Kidney (tissue), 14 donors: Measurements from ENCODE around the gene STX17. TPM values are rescaled to one million over a fixed set of nuclear protein-coding genes. Genes with fewer than 3 reads are reported as not detected.
A peak's percentile ranks its signal among the peaks of the same experiment; 100 is the strongest.

Experiments
- DNase-seq, 5 donors: peaks; one replicate each; pipeline ENCODE4 v3.0.0-alpha.2; 2013 to 2020
- FAIRE-seq: peaks from 2 replicates; lab custom pipeline; 2012; peaks lifted over from hg19 to GRCh38; lab: Jason Lieb, UNC
- H3K27ac ChIP-seq, 2 donors: one replicate each; pipeline ENCODE4 v1.7.0; 2013; ENCODE audit warnings: low read depth in 2 of 2, low read length in 2 of 2, inconsistent platforms in 1 of 2
- H3K27me3 ChIP-seq: one replicate; pipeline ENCODE4 v1.7.1; 2013; ENCODE audit warnings: low read length, inconsistent platforms; ENCODE audit not compliant: control insufficient read depth, insufficient read depth
- H3K36me3 ChIP-seq, 3 donors: one replicate each; pipeline versions ENCODE4 v1.7.0 to v1.7.1; 2013; ENCODE audit warnings: low read length in 3 of 3, control low read depth in 1 of 3, inconsistent platforms in 1 of 3; ENCODE audit not compliant: insufficient read depth in 3 of 3, control insufficient read depth in 2 of 3
- H3K4me1 ChIP-seq, 3 donors: one replicate each; pipeline versions ENCODE4 v1.7.0 to v1.7.1; 2013; ENCODE audit warnings: low read length in 3 of 3, inconsistent platforms in 1 of 3, low read depth in 1 of 3; ENCODE audit not compliant: control insufficient read depth in 2 of 3, insufficient read depth in 2 of 3
- H3K4me3 ChIP-seq, 3 donors: one replicate each; pipeline versions ENCODE4 v1.7.0 to v1.8.1; 2013; ENCODE audit warnings: low read length in 3 of 3, control low read depth in 1 of 3, inconsistent platforms in 1 of 3
- H3K9ac ChIP-seq, 3 donors: one replicate each; pipeline versions ENCODE4 v1.7.0 to v1.7.1; 2013; ENCODE audit warnings: low read length in 3 of 3, control low read depth in 1 of 3, inconsistent platforms in 1 of 3
- H3K9me3 ChIP-seq, 3 donors: one replicate each; pipeline versions ENCODE4 v1.7.0 to v1.7.1; 2013; ENCODE audit warnings: low read length in 3 of 3, control low read depth in 1 of 3, inconsistent platforms in 1 of 3; ENCODE audit not compliant: control insufficient read depth in 2 of 3, insufficient read depth in 1 of 3
- intact Hi-C: fragments of 100-400 bp; cut with DNase I; formaldehyde crosslinking; loops from one replicate; pipeline ENCODE4 v1.11.1; 2022
- polyA plus RNA-seq: library from polyadenylated mRNA; stranded (reverse); fragments of 350-450 nt; fragmentation: Illumina TruSeq; extraction: RNeasy Lipid Tissue Mini Kit (QIAGEN cat#74804); gene quantifications from one replicate; pipeline ENCODE4 v1.2.3, GENCODE V29; 2014; ENCODE audit warnings: low read depth, low replicate concordance; ENCODE audit not compliant: insufficient read depth
- total RNA-seq: library from RNA; stranded (reverse); fragmentation: NEBNext Ultra II Directional; extraction: Animal tissue kit (Norgen Biotek cat#: 25700); gene quantifications from one replicate; pipeline ENCODE4 v1.2.1, GENCODE V29; 2021
- TF ChIP-seq, protein P1 (sequence below): IDR thresholded peaks from 3 replicates; pipeline ENCODE4 v1.5.1; 2012; ENCODE audit warnings: mild to moderate bottlenecking, moderate library complexity, borderline replicate concordance; ENCODE audit not compliant: insufficient read depth; ENCODE audit errors: extremely low read depth
- donor health status: control.
- donor health status: control.
- donor health status: control.
- donor health status: control.
- donor health status: control.
- donor health status: DM: yes; HTN: yes; CAD: no.
- donor health status: Normal renal cell carcinoma (clear cell type).

Gene STX17
- total and polyA plus RNA-seq, 2 donors from 2014 or later: 5.2 to 39.7 TPM

DNA sequence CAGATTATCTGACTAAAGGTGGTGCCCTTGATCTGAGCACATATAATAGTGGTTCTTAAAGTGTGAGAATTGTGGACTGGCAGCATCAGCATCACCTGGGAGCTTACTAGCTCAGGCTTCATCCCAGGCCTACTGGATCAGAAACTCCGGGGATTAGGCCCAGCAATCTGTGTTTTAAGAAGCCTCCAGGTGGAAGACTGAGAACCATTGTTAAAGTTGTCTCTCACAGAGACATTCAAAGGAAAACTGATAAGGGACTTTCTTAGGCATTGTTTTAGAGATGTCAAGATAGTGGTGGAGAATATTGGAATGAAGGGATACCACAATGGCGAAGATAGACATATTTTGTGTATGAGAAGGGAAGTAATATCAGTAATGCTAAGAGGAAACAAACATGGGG, 59.5 kb downstream of the STX17 start:
- Histone ChIP-seq H3K4me3 (no peak overlapping the region), H3K27me3 (no peaks in the 10 kb centered on the region), H3K27ac (no peak overlapping the region), H3K9ac (no peak overlapping the region), H3K36me3 (peaks cover 0 to 5% (median 0%) of the 10 kb centered on the region in 3 donors), H3K4me1 (peaks cover 0 to 3% (median 0%) of the 10 kb centered on the region in 3 donors), H3K9me3 (no peaks in the 10 kb centered on the region)
- TF ChIP-seq, protein P1, sequence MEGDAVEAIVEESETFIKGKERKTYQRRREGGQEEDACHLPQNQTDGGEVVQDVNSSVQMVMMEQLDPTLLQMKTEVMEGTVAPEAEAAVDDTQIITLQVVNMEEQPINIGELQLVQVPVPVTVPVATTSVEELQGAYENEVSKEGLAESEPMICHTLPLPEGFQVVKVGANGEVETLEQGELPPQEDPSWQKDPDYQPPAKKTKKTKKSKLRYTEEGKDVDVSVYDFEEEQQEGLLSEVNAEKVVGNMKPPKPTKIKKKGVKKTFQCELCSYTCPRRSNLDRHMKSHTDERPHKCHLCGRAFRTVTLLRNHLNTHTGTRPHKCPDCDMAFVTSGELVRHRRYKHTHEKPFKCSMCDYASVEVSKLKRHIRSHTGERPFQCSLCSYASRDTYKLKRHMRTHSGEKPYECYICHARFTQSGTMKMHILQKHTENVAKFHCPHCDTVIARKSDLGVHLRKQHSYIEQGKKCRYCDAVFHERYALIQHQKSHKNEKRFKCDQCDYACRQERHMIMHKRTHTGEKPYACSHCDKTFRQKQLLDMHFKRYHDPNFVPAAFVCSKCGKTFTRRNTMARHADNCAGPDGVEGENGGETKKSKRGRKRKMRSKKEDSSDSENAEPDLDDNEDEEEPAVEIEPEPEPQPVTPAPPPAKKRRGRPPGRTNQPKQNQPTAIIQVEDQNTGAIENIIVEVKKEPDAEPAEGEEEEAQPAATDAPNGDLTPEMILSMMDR: no peak
- no peak for DNase-seq
- no peak for FAIRE-seq
- intact Hi-C loops: no loop called here

DNA sequence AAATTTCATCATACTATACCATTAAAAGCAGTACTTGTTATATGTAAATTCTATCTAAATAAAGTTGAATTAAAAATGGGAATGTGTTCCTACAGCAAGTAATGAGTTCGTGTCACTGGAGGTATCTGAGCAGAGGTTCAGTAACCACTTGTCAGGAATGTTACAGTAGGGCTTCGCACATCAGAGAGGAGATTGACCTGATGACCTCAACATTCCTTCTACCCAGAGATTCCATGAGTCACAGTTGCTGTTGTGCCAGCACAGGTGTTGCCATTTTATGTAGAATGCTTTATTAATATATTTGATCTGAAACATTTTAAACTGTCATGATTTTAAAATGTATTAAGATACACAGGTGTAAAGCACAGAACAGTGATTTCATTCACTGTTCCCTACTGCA, 60.3 kb downstream of the STX17 start:
- FAIRE-seq: no peak
- Histone ChIP-seq H3K4me3 (no peak overlapping the region), H3K9ac (no peak overlapping the region), H3K9me3 (no peaks in the 10 kb centered on the region), H3K36me3 (peaks cover 0 to 2% (median 0%) of the 10 kb centered on the region in 3 donors), H3K27ac (no peak overlapping the region), H3K27me3 (no peaks in the 10 kb centered on the region), H3K4me1 (peaks cover 0 to 3% (median 0%) of the 10 kb centered on the region in 3 donors)
- DNase-seq: peak in 2 of 5 donors; percentile 18 to 33
- TF ChIP-seq, protein P1: no peak
- intact Hi-C loops: no loop called here

DNA sequence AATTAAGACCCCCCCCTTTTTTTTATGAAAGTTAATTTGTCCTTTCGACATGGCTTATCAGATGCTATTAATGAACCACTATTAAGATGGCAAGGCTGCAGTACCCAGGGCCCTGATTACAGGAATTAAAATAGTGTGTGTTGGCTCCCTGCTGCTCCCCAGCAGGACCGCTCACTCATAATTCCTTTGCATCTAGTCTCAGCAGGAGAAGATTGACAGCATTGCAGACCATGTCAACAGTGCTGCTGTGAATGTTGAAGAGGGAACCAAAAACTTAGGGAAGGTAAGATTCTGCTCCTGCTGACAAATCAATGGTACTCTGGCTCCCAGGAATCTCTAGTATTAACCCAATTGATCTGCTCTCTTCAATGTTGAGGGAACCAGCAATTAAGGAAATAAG, 61.0 kb downstream of the STX17 start:
- Histone ChIP-seq H3K4me1 (peaks cover 0 to 3% (median 0%) of the 10 kb centered on the region in 3 donors), H3K9ac (no peak overlapping the region), H3K27me3 (no peaks in the 10 kb centered on the region), H3K27ac (no peak overlapping the region), H3K9me3 (no peaks in the 10 kb centered on the region), H3K36me3 (peaks cover 0 to 2% (median 0%) of the 10 kb centered on the region in 3 donors), H3K4me3 (no peak overlapping the region)
- intact Hi-C loops: no loop called here
- no peak for FAIRE-seq
- TF ChIP-seq, protein P1: no peak
- no peak for DNase-seq

DNA sequence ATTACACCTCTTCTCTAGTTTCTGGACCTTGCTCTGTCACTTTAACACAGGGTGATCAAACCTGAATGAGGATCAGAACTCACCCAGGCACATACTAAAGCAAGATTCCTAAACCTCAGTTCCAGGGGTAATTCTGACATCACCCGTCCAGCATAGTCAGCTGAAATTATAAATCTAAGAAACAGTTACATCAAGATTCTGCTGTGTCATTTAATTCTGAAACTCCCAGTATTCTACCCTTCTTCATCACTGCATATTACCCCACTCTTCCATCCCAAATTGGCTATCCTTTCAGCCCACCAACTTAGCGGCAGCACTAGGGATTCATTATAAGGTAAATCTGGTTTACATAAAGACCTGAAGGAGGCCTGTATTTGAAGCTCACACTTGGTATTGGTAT, 64.0 kb downstream of the STX17 start:
- no peak for FAIRE-seq
- TF ChIP-seq, protein P1: no peak

More for the DNA sequence above, 64.0 kb downstream of the STX17 start:
- Histone ChIP-seq H3K27me3 (no peaks in the 10 kb centered on the region), H3K9me3 (no peaks in the 10 kb centered on the region), H3K4me3 (no peak overlapping the region), H3K4me1 (peaks cover 0 to 3% (median 0%) of the 10 kb centered on the region in 3 donors), H3K27ac (no peak overlapping the region), H3K36me3 (peaks cover 0 to 2% (median 0%) of the 10 kb centered on the region in 3 donors), H3K9ac (no peak overlapping the region)
- DNase-seq: no peak
- intact Hi-C loops: no loop called here
